ENCODE results near the gene CD28.

CD28 gene

GRCh38 chr2:203683932-203684556, 22.4 kb upstream of the CD28 start:
- no peak for TF ChIP-seq CTCF (IDR thresholded peaks at IDR 0.05; ENCODE audit: low read depth, low read length, missing control alignments)
- no peak overlapping the region for H3K4me3 ChIP-seq (ENCODE audit: low read depth, low read length)
- in situ Hi-C loops (cut with HindIII; ENCODE audit: low sequenced_read_pairs): no loop called here
- peak; percentile 39 for DNase-seq (ENCODE audit: low read depth)

GRCh38 chr2:203685081-203685621, 21.3 kb upstream of the CD28 start:
- in situ Hi-C loops (cut with HindIII; ENCODE audit: low sequenced_read_pairs): no loop called here
- TF ChIP-seq CTCF (IDR thresholded peaks at IDR 0.05; ENCODE audit: low read depth, low read length, missing control alignments): no peak
- H3K4me3 ChIP-seq (ENCODE audit: low read depth, low read length): no peak overlapping the region
- peak; percentile 99 for DNase-seq (ENCODE audit: low read depth)

DNA sequence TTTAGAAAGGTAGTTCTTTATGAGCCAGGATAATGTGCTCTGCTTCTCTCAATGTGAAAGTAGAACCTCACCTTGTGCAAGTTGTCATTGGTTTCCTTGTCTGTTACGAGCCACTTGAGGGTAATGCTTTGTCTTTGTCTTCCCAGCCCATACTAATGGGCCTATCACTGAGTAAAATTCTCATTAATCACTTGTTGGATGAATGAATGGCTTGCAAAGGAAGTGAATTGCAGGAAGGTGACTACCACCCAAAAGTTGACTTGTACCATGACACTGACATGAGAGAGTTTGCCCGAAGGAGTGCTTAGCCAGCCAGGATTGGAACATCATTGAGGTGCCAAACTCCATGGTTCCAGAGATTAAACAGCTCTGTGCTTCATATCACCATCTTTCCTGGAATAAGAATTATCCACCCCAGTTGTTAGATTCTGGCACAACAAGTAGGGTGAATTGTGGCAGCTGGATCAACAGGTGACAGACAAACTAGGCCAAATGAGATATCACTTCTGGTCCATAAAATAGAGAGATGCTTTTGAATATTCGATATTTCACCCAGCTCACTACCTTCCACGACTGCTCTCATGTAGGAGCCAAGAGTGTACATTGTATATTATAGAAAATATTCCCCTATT, 20.5 kb upstream of the CD28 start:
- in situ Hi-C loops (cut with HindIII; ENCODE audit: low sequenced_read_pairs): no loop called here
- no peak overlapping the region for H3K4me3 ChIP-seq (ENCODE audit: low read depth, low read length)
- DNase-seq (ENCODE audit: low read depth): no peak
- no peak for TF ChIP-seq CTCF (IDR thresholded peaks at IDR 0.05; ENCODE audit: low read depth, low read length, missing control alignments)

DNA sequence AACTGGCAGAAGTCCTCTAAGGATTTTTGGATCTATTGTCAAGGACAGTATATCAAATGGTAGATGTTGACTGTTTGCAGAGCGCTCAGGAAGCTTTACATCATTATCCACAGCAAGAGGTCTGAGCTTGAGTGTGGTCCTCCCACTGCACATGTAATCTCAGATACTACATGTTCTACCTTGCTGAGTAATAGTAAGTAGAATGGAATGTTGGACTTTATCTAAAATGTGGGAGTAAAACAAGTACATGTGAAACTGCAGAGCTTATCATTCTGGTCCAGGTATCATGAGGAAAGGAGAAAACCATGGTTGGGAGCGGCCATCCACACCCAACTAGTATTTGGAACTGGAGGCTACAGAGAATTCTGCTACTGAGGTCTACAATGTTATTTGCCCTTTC, 19.3 kb upstream of the CD28 start:
- no peak for TF ChIP-seq CTCF (IDR thresholded peaks at IDR 0.05; ENCODE audit: low read depth, low read length, missing control alignments)
- no peak for DNase-seq (ENCODE audit: low read depth)
- no peak overlapping the region for H3K4me3 ChIP-seq (ENCODE audit: low read depth, low read length)
- in situ Hi-C loops (cut with HindIII; ENCODE audit: low sequenced_read_pairs): no loop called here

DNA sequence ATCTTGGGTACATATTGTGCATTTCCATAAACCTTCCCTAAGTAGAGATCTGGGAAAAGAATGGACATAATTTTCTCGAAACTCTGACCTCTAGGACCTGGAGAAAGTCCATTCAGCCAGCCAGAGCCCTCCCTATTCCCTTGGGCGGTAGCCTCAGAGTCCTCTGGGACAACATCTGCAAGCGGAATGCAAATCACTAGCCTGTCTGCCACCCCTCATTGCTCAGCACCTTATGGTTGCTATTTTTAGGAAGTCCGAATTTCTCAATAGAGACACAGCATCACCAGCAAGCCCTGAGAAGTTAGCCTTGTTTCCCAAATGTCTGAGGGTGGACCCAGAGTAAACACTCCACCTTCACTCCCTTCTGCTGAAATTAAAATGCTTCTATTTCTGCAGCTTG, 17.6 kb upstream of the CD28 start:
- TF ChIP-seq CTCF (IDR thresholded peaks at IDR 0.05; ENCODE audit: low read depth, low read length, missing control alignments): no peak
- no peak overlapping the region for H3K4me3 ChIP-seq (ENCODE audit: low read depth, low read length)
- DNase-seq (ENCODE audit: low read depth): no peak
- in situ Hi-C loops (cut with HindIII; ENCODE audit: low sequenced_read_pairs): no loop called here

DNA sequence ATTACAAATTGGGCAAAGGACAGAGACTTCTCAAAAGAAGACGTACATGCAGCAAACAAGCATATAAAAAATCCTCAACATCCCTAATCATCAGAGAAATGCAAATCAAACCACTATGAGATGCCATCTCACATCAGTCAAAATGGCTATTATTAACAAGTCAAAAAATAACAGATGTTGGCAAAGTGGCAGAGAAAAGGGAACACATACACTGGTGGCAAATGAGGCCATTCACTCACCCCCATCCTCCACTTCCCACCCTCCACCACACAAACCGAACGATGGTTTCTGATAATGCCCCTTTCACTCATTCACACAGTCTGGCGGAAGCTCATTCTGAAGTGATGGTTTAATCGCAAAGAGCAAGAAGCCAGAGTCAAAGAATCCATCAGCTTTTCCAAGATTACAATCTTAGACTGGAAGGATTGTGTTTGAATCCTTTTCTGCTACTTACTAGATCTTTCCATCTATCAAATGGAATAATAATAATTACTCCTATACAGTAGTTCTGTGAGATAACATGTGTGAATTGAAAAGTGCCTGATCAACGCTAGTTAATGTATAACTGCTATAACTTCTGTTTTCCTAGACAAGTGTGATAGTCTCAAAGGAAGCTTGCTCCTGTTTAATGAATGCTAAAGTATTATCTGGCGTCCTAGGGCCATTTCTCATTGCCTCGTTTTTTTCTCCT, 16.9 kb upstream of the CD28 start:
- no peak for TF ChIP-seq CTCF (IDR thresholded peaks at IDR 0.05; ENCODE audit: low read depth, low read length, missing control alignments)
- no peak for DNase-seq (ENCODE audit: low read depth)
- in situ Hi-C loops (cut with HindIII; ENCODE audit: low sequenced_read_pairs): no loop called here
- H3K4me3 ChIP-seq (ENCODE audit: low read depth, low read length): no peak overlapping the region

Measured in astrocyte of the cerebellum (primary cell).